ENCODE results near the gene APLP2. TPM values are rescaled to one million over a fixed set of nuclear protein-coding genes. Genes with fewer than 3 reads are reported as not detected.
A peak's percentile ranks its signal among the peaks of the same experiment; 100 is the strongest.

The APLP2 gene
- total and polyA plus RNA-seq, 9 of the 15 experiments (the other 6 are each of a cell fraction or from before 2014, with no cell fraction given) = 17.4 to 164 (median 118) TPM

DNA sequence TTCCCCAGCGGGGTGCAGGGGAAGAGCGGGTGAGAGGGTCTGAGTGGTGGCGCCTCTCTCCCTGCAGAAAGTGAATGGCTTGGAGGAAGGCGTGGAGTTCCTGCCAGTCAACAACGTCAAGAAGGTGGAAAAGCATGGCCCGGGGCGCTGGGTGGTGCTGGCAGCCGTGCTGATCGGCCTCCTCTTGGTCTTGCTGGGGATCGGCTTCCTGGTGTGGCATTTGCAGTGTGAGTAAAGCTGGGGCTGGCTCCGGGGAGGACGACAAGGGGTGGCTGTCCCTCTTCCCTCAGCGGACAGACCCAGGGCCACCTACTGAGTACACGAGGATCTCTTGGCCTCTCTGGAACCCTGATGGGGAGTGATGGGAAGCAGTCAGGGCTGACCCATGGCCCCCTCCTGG is 118.4 kb downstream of the APLP2 start:
- peak; percentile 22; the same call in 2 of the 3 replicates for ATAC-seq
- H2AFZ ChIP-seq (ENCODE audit: low read depth, low read length) = no peak overlapping the region
- no peak for DNase-seq (ENCODE audit: extremely low read depth in 1 of 4, low spot score in 3 of 4)
- ChIA-PET CTCF (ENCODE audit: low intra/inter-chr PET ratio) (no interaction called here), POLR2A (no interaction called here)
- no peak for FAIRE-seq
- H3K36me3 ChIP-seq (ENCODE audit: control insufficient read depth, insufficient read depth, low read length) = no peaks in the 10 kb centered on the region
- no peak overlapping the region for H3K4me2 ChIP-seq (ENCODE audit: insufficient read depth, low read length)
- H3K79me2 ChIP-seq (ENCODE audit: control insufficient read depth, insufficient read depth, low read length) = no peaks in the 10 kb centered on the region
- no peak overlapping the region for H3K4me3 ChIP-seq
- no peak overlapping the region; a peak in 1 of 4 replicates for H3K9ac ChIP-seq (ENCODE audit: insufficient read depth in 1 of 2, low read depth in 2 of 2, low read length in 2 of 2)
- no peak for TF ChIP-seq RBM25 (IDR thresholded peaks at IDR 0.05; ENCODE audit: low read depth, low read length, severe bottlenecking)
- no peak for TF ChIP-seq MCM3 (IDR thresholded peaks at IDR 0.05)
- no peak for TF ChIP-seq HOXB6 (CRISPR knock-in tag; IDR thresholded peaks at IDR 0.05; ENCODE audit: borderline replicate concordance)
- no peak for TF ChIP-seq POLR2G (IDR thresholded peaks at IDR 0.05; ENCODE audit: low read depth, low read length)
- TF ChIP-seq POLR2A (conservative IDR thresholded peaks at IDR 0.05) = no peak
- no peak for TF ChIP-seq MYNN (IDR thresholded peaks at IDR 0.05)
- no peak for TF ChIP-seq MYNN (CRISPR knock-in tag; IDR thresholded peaks at IDR 0.05)
- no peak for TF ChIP-seq IRF9 (tag; IDR thresholded peaks at IDR 0.05)
- no peak for TF ChIP-seq IRF1 (CRISPR knock-in tag; IDR thresholded peaks at IDR 0.05; ENCODE audit: borderline replicate concordance)
- TF ChIP-seq ZNF830 (CRISPR knock-in tag; IDR thresholded peaks at IDR 0.05) = no peak
- TF ChIP-seq BACH1 (tag; IDR thresholded peaks at IDR 0.05) = no peak
- no peak for TF ChIP-seq SMAD4 (CRISPR knock-in tag; conservative IDR thresholded peaks at IDR 0.05)
- no peak for TF ChIP-seq KLF10 (CRISPR knock-in tag; IDR thresholded peaks at IDR 0.05)
- no peak for TF ChIP-seq ZFP36 (IDR thresholded peaks at IDR 0.05; ENCODE audit: low read depth, low read length, partially characterized antibody)
- TF ChIP-seq MAFK (IDR thresholded peaks at IDR 0.05; ENCODE audit: low read length) = no peak
- TF ChIP-seq CTCF (IDR thresholded peaks at IDR 0.05 in 2 of 3, conservative IDR thresholded peaks at IDR 0.05 in 1 of 3; ENCODE audit: insufficient read depth in 2 of 3, low read depth in 1 of 3, low read length in 3 of 3) = no peak
- no peak for TF ChIP-seq HSF4 (CRISPR knock-in tag; IDR thresholded peaks at IDR 0.05; ENCODE audit: borderline replicate concordance)
- intact Hi-C loops (cut with micrococcal nuclease) = no loop called here
- H3K27ac ChIP-seq (ENCODE audit: extremely low read depth, low read depth, low read length) = no peak overlapping the region
- peaks cover 39 to 60% of the 10 kb centered on the region in 2 experiments for H3K27me3 ChIP-seq (ENCODE audit: control insufficient read depth in 2 of 2, insufficient read depth in 2 of 2, low read length in 2 of 2)
- H3K4me1 ChIP-seq (replicated peaks in 1 of 2; ENCODE audit: control insufficient read depth in 2 of 2, insufficient read depth in 2 of 2, low read length in 2 of 2) = peaks cover 0 to 15% of the 10 kb centered on the region in 2 experiments; a peak in 1 of 5 replicates
- WGBS (ENCODE audit: insufficient coverage, low coverage, missing lambda C conversion rate) = 2% methylated on average over 13 of the region's 14 CpGs
- H3K9me3 ChIP-seq (replicated peaks; ENCODE audit: control insufficient read depth, insufficient read depth, low read depth, low read length) = no peaks in the 10 kb centered on the region
- no peaks in the 10 kb centered on the region; the same call in none of the 2 replicates for H4K20me1 ChIP-seq (replicated peaks; ENCODE audit: control insufficient read depth, insufficient read depth, low read length)
- H3K9me1 ChIP-seq (ENCODE audit: control insufficient read depth, insufficient read depth, low read length) = no peaks in the 10 kb centered on the region
- BruUV-seq (replicated peaks) = no TSS peak
- in situ Hi-C loops (cut with MboI) = no loop called here
